Adrenal gland (tissue), 5 donors: ENCODE data around the gene SLITRK3.

ENCODE experiments used
- POLR2A ChIP-seq, 2 donors: fragments of 450-650 bp; IDR thresholded peaks; one replicate each; pipeline ENCODE4 v1.6.1; 2017; ENCODE audit warnings: antibody characterized with exemption in 2 of 2, mild to moderate bottlenecking in 2 of 2, moderate library complexity in 1 of 2
- TF ChIP-seq, protein P1 (sequence below), 6 experiments: fragments of 450-650 bp in 4 of 6; fragments of 200-600 bp in 2 of 6; sonication (generic) in 1 of 6; IDR thresholded peaks; 1 replicate in 5 of 6; 2 replicates in 1 of 6; pipeline versions ENCODE4 v1.5.1 to v1.8.0; 2016 to 2021; ENCODE audit warnings: antibody characterized with exemption in 6 of 6, mild to moderate bottlenecking in 2 of 6, moderate library complexity in 1 of 6
- donor health status: DM: no; HTN: no; CAD: no.

DNA sequence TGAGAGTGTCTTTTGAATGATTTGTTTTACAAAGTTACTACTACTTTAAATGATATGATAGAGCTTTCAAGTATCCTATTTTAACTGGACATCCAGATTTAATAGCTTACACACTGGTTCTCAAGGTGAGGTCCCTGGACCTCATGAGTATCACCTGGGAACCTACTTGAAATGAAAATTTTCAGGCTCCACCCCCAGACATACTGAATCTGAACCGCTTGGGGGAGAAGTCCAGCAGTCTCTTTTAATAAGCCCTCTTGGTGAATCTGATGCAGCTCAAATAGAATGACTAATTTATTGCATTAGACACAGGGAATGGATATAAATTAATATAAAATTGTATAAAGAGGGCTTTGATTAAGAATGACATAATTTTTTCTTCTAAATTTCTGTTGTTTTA, 29.4 kb upstream of the SLITRK3 start:
- no peak for TF ChIP-seq POLR2A (IDR thresholded peaks at IDR 0.05)
- TF ChIP-seq, protein P1, sequence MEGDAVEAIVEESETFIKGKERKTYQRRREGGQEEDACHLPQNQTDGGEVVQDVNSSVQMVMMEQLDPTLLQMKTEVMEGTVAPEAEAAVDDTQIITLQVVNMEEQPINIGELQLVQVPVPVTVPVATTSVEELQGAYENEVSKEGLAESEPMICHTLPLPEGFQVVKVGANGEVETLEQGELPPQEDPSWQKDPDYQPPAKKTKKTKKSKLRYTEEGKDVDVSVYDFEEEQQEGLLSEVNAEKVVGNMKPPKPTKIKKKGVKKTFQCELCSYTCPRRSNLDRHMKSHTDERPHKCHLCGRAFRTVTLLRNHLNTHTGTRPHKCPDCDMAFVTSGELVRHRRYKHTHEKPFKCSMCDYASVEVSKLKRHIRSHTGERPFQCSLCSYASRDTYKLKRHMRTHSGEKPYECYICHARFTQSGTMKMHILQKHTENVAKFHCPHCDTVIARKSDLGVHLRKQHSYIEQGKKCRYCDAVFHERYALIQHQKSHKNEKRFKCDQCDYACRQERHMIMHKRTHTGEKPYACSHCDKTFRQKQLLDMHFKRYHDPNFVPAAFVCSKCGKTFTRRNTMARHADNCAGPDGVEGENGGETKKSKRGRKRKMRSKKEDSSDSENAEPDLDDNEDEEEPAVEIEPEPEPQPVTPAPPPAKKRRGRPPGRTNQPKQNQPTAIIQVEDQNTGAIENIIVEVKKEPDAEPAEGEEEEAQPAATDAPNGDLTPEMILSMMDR (IDR thresholded peaks at IDR 0.05): no peak
